PC-9 (cell line): ENCODE measurements around the gene CAPN14.

Experiments
- CTCF ChIP-seq: fragments of 200-600 bp; sonication (generic); conservative IDR thresholded peaks from 2 replicates; pipeline ENCODE4 v1.6.1; 2017; ENCODE audit warnings: mixed run types, antibody characterized with exemption, mild to moderate bottlenecking, moderate library complexity
- EZH2 ChIP-seq: fragments of 200-600 bp; sonication (generic); IDR thresholded peaks from 2 replicates; pipeline ENCODE4 v1.8.0; 2017; ENCODE audit warnings: antibody characterized with exemption, low read depth

- TF ChIP-seq CTCF (no peak), EZH2 (no peak)
Observed at GRCh38 chr2:31188131-31188530, 29.2 kb downstream of the CAPN14 start.
